Sigmoid colon (tissue), 4 donors: ENCODE data around the gene ANP32E.

Source experiments
- EP300 ChIP-seq, 4 donors: sonication (generic); formaldehyde crosslinking; IDR thresholded peaks; one replicate each; pipeline ENCODE4 v1.6.1; 2017; ENCODE audit warnings: antibody characterized with exemption in 4 of 4
- POLR2A ChIP-seq, 2 donors: fragments of 450-650 bp; IDR thresholded peaks; one replicate each; pipeline ENCODE4 v1.6.1; 2016; ENCODE audit warnings: antibody characterized with exemption in 2 of 2, mild to moderate bottlenecking in 2 of 2, moderate library complexity in 2 of 2
- POLR2AphosphoS5 ChIP-seq, 4 donors: sonication (generic); formaldehyde crosslinking; IDR thresholded peaks; one replicate each; pipeline ENCODE4 v1.6.1; 2017; ENCODE audit warnings: antibody characterized with exemption in 4 of 4
- TF ChIP-seq, protein P1 (sequence below), 4 experiments: fragments of 450-650 bp in 3 of 4; fragments of 200-600 bp in 1 of 4; IDR thresholded peaks; one replicate each; pipeline ENCODE4 v1.5.1; 2016 to 2019; ENCODE audit warnings: antibody characterized with exemption in 4 of 4, mild to moderate bottlenecking in 3 of 4, moderate library complexity in 2 of 4

GRCh38 chr1:150237746-150238145 is 1.8 kb upstream of the ANP32E start:
- TF ChIP-seq POLR2AphosphoS5 (IDR thresholded peaks at IDR 0.05) (no peak), POLR2A (IDR thresholded peaks at IDR 0.05) (no peak), EP300 (IDR thresholded peaks at IDR 0.05) (no peak)
- TF ChIP-seq, protein P1, sequence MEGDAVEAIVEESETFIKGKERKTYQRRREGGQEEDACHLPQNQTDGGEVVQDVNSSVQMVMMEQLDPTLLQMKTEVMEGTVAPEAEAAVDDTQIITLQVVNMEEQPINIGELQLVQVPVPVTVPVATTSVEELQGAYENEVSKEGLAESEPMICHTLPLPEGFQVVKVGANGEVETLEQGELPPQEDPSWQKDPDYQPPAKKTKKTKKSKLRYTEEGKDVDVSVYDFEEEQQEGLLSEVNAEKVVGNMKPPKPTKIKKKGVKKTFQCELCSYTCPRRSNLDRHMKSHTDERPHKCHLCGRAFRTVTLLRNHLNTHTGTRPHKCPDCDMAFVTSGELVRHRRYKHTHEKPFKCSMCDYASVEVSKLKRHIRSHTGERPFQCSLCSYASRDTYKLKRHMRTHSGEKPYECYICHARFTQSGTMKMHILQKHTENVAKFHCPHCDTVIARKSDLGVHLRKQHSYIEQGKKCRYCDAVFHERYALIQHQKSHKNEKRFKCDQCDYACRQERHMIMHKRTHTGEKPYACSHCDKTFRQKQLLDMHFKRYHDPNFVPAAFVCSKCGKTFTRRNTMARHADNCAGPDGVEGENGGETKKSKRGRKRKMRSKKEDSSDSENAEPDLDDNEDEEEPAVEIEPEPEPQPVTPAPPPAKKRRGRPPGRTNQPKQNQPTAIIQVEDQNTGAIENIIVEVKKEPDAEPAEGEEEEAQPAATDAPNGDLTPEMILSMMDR (IDR thresholded peaks at IDR 0.05) = no peak
